Gastrocnemius medialis (tissue), 4 donors: Measurements from ENCODE around the gene AAMDC.

Experiments used
- POLR2A ChIP-seq, 2 donors: fragments of 450-650 bp; IDR thresholded peaks; one replicate each; pipeline ENCODE4 v1.6.1; 2017; ENCODE audit warnings: antibody characterized with exemption in 2 of 2, mild to moderate bottlenecking in 2 of 2, moderate library complexity in 2 of 2
- TF ChIP-seq, protein P1 (sequence below), 5 experiments: fragments of 450-650 bp in 3 of 5; fragments of 200-600 bp in 2 of 5; sonication (generic) in 2 of 5; IDR thresholded peaks in 4 of 5; conservative IDR thresholded peaks in 1 of 5; 1 replicate in 4 of 5; 2 replicates in 1 of 5; pipeline ENCODE4 v1.5.1; 2016 to 2019; ENCODE audit warnings: antibody characterized with exemption in 5 of 5, mild to moderate bottlenecking in 3 of 5, moderate library complexity in 3 of 5

DNA sequence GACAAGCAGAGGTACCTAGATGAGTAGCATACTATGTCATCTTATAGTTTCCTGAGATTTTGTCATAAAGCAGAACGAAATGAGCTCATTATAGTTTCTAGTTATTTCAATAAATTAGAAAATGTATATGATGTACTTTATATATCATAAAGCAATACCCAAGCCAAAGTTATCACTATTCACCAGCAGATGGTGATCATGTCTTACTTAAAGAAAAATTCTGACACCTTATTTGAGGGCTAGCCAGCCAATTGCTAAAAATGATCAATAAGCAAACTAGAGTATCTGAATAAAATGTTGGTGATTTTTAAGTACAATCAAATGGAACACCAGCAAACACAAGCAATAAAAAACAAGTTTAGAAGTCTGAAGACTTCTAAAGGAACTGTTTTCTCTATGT lies 44.5 kb upstream of the AAMDC start:
- TF ChIP-seq, protein P1, sequence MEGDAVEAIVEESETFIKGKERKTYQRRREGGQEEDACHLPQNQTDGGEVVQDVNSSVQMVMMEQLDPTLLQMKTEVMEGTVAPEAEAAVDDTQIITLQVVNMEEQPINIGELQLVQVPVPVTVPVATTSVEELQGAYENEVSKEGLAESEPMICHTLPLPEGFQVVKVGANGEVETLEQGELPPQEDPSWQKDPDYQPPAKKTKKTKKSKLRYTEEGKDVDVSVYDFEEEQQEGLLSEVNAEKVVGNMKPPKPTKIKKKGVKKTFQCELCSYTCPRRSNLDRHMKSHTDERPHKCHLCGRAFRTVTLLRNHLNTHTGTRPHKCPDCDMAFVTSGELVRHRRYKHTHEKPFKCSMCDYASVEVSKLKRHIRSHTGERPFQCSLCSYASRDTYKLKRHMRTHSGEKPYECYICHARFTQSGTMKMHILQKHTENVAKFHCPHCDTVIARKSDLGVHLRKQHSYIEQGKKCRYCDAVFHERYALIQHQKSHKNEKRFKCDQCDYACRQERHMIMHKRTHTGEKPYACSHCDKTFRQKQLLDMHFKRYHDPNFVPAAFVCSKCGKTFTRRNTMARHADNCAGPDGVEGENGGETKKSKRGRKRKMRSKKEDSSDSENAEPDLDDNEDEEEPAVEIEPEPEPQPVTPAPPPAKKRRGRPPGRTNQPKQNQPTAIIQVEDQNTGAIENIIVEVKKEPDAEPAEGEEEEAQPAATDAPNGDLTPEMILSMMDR (IDR thresholded peaks at IDR 0.05 in 4 of 5, conservative IDR thresholded peaks at IDR 0.05 in 1 of 5): peak in 4 of 5 experiments; percentile 2 to 32 (median 23)
- no peak for TF ChIP-seq POLR2A (IDR thresholded peaks at IDR 0.05)
